ENCODE results near the gene METTL15. TPM values are rescaled to one million over a fixed set of nuclear protein-coding genes. Genes with fewer than 3 reads are reported as not detected.

The METTL15 gene
- total and polyA plus RNA-seq, 11 donors: 5.2 to 14.4 (median 9.9) TPM

DNA sequence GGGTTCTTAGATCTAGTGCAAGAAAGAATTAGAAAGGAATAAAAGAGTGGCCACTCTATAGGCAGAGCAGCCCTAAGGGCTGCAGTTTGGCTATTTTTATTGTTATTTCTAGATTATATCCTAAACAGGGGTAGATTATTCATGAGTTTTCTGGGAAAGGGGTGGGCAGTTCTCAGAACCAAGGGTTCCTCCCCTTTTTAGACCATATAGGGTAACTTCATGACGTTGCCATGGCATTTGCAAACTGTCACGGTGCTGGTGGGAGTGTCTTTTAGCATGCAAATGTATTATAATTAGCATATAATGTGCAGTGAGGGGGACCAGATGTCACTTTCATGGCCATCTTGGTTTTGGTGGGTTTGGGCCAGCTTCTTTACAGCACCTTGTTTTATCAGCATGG, 44.6 kb downstream of the METTL15 start:
- ATAC-seq (no peak), DNase-seq (no peak)
- H3K27ac ChIP-seq: no peak overlapping the region
- H3K36me3 ChIP-seq: peaks cover 0 to 19% (median 7%) of the 10 kb centered on the region in 9 donors
- TF ChIP-seq POLR2A (IDR thresholded peaks at IDR 0.05): no peak
- TF ChIP-seq CTCF (IDR thresholded peaks at IDR 0.05): no peak
- no peaks in the 10 kb centered on the region for H3K27me3 ChIP-seq
- no peak overlapping the region for H3K4me3 ChIP-seq
- intact Hi-C loops (cut with DNase I): no loop called here
- no peaks in the 10 kb centered on the region for H3K9me3 ChIP-seq
- H3K4me1 ChIP-seq: no peaks in the 10 kb centered on the region
- 92 to 98% (median 96%) methylated on average over 2 of the region's 2 CpGs for WGBS, 4 donors

DNA sequence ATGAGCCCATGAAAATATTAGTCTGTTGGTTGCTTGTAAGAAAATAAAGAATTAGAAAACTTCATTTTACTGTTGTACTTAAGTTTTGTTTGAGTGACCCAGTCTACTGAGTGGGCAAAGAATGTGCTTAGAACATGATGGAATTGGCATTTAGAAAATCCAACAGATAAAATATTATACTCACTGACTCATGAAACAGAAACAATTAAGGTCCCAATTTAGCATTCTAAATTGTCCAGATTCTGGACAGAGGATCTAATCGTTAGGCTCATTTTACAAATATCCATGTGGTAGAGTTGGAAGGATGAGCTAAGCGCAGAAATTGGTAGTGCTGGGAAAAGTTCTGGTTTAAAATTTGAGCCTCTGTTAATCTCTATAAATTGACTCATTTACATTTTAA, 45.4 kb downstream of the METTL15 start:
- TF ChIP-seq POLR2A (IDR thresholded peaks at IDR 0.05): no peak
- no peak for TF ChIP-seq CTCF (IDR thresholded peaks at IDR 0.05)
- no peak overlapping the region for H3K27ac ChIP-seq
- H3K36me3 ChIP-seq: peaks cover 0 to 27% (median 12%) of the 10 kb centered on the region in 9 donors
- no peak for DNase-seq
- intact Hi-C loops (cut with DNase I): no loop called here
- H3K9me3 ChIP-seq: no peaks in the 10 kb centered on the region
- H3K27me3 ChIP-seq: no peaks in the 10 kb centered on the region
- ATAC-seq: no peak
- no peak overlapping the region for H3K4me3 ChIP-seq
- 87 to 92% (median 91%) methylated on average over 2 of the region's 2 CpGs for WGBS, 4 donors
- H3K4me1 ChIP-seq: no peaks in the 10 kb centered on the region

- no peak overlapping the region for H3K4me3 ChIP-seq
Measured at GRCh38 chr11:28168718-28169117, 60.5 kb downstream of the METTL15 start.

DNA sequence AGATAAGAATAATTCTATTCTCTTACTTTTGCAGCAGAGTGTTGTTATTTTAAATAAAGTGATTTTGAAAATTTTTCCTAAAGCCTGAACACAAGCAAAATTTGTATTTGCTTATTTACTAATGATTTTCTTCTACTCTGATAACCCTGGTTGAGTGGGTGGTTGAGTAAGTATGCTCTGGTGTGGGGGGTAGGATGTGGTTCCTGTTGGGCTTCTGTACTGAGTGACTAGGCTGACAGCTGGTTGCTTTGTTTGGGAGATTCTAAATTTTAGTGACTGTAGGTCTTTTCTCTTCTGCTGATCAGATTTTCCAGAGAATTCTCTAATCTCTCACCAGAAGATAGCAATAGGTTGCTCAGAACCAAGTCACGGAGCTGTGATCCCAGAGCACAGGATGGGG, 61.6 kb downstream of the METTL15 start:
- intact Hi-C loops (cut with DNase I): no loop called here
- Histone ChIP-seq H3K9me3 (peaks cover 0 to 21% (median 0%) of the 10 kb centered on the region in 12 donors), H3K36me3 (peaks cover 0 to 4% (median 0%) of the 10 kb centered on the region in 9 donors), H3K4me3 (no peak overlapping the region), H3K27ac (no peak overlapping the region), H3K27me3 (no peaks in the 10 kb centered on the region), H3K4me1 (no peaks in the 10 kb centered on the region)
- no peak for ATAC-seq
- TF ChIP-seq CTCF (IDR thresholded peaks at IDR 0.05): no peak
- TF ChIP-seq POLR2A (IDR thresholded peaks at IDR 0.05): no peak
- 86 to 94% (median 92%) methylated on average over 1 of the region's 1 CpG for WGBS, 4 donors
- DNase-seq: no peak

More at GRCh38 chr11:28168718-28169117, 60.5 kb downstream of the METTL15 start:
- H3K9me3 ChIP-seq: peaks cover 0 to 14% (median 0%) of the 10 kb centered on the region in 12 donors
- TF ChIP-seq POLR2A (IDR thresholded peaks at IDR 0.05) (no peak), CTCF (IDR thresholded peaks at IDR 0.05) (no peak)
- peaks cover 0 to 4% (median 0%) of the 10 kb centered on the region in 9 donors for H3K36me3 ChIP-seq
- no peaks in the 10 kb centered on the region for H3K4me1 ChIP-seq
- no peak for DNase-seq
- ATAC-seq: no peak
- H3K27me3 ChIP-seq: no peaks in the 10 kb centered on the region
- intact Hi-C loops (cut with DNase I): no loop called here
- 85 to 93% (median 89%) methylated on average over 2 of the region's 2 CpGs for WGBS, 4 donors
- no peak overlapping the region for H3K27ac ChIP-seq

Data from heart left ventricle (tissue), 16 donors.